Lower lobe of right lung (tissue), 2 donors: ENCODE data around the gene DRGX. TPM values are rescaled to one million over a fixed set of nuclear protein-coding genes. Genes with fewer than 3 reads are reported as not detected.

ENCODE experiments used
- ATAC-seq, 2 donors: fragments of 200-7000 bp; cut with Tn5 transposase; one replicate each; pipeline ENCODE4 v1.9.1; 2020 to 2022; ENCODE audit warnings: mild to moderate bottlenecking in 2 of 2, moderate library complexity in 2 of 2
- DNase-seq: peaks from one replicate; pipeline ENCODE4 v3.0.0-alpha.2; 2020
- H3K27ac ChIP-seq: fragments of 200-600 bp; one replicate; pipeline ENCODE4 v1.8.0; 2022
- H3K27me3 ChIP-seq: fragments of 200-600 bp; one replicate; pipeline ENCODE4 v1.8.0; 2022; ENCODE audit warnings: low read depth
- H3K36me3 ChIP-seq: fragments of 200-600 bp; one replicate; pipeline ENCODE4 v1.8.0; 2022; ENCODE audit warnings: mild to moderate bottlenecking
- H3K4me1 ChIP-seq: fragments of 200-600 bp; one replicate; pipeline ENCODE4 v1.8.0; 2022
- H3K4me3 ChIP-seq: fragments of 200-600 bp; one replicate; pipeline ENCODE4 v1.8.0; 2022; ENCODE audit warnings: mild to moderate bottlenecking
- H3K9me3 ChIP-seq: fragments of 200-600 bp; one replicate; pipeline ENCODE4 v1.8.0; 2022
- intact Hi-C: fragments of 100-400 bp; cut with DNase I; formaldehyde crosslinking; loops from one replicate; pipeline ENCODE4 v1.11.0; 2022
- total RNA-seq: library from RNA; stranded (reverse); fragmentation: NEBNext Ultra II Directional; extraction: Animal tissue kit (Norgen Biotek cat#: 25700); gene quantifications from one replicate; pipeline ENCODE4 v1.2.1, GENCODE V29; 2021
- TF ChIP-seq, protein P1 (sequence below): fragments of 200-600 bp; IDR thresholded peaks from one replicate; pipeline ENCODE4 v1.8.0; 2022; ENCODE audit warnings: antibody characterized with exemption, mild to moderate bottlenecking
- donor health status: DM: no; HTN: yes; CAD: no; lungs with severe emphysema.

Gene DRGX
- total RNA-seq, 1 donor from 2014 or later: not detected

DNA sequence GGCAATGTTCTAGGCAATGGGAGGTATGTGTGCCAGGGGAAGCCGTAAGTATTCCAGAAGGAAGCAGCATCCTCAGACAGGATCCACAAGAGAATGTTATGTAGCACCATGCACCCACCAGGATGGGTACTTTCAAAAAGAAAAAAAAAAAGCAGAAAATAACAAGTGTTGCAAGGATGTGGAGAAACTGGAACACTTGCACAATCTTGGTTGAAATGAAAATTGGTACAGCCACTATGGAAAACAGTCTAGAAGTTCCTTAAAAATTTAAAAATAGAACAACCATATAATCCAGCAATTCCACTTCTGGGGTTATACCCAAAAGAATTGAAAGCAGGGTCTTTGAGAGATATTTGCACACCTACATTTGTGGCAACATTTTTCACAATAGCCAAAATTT is 76.7 kb downstream of the DRGX start:
- no peaks in the 10 kb centered on the region for H3K36me3 ChIP-seq
- H3K4me3 ChIP-seq: no peak overlapping the region
- H3K27me3 ChIP-seq: no peaks in the 10 kb centered on the region
- DNase-seq (no peak), ATAC-seq (no peak)
- no peaks in the 10 kb centered on the region for H3K4me1 ChIP-seq
- intact Hi-C loops: no loop called here
- no peak overlapping the region for H3K27ac ChIP-seq
- TF ChIP-seq, protein P1, sequence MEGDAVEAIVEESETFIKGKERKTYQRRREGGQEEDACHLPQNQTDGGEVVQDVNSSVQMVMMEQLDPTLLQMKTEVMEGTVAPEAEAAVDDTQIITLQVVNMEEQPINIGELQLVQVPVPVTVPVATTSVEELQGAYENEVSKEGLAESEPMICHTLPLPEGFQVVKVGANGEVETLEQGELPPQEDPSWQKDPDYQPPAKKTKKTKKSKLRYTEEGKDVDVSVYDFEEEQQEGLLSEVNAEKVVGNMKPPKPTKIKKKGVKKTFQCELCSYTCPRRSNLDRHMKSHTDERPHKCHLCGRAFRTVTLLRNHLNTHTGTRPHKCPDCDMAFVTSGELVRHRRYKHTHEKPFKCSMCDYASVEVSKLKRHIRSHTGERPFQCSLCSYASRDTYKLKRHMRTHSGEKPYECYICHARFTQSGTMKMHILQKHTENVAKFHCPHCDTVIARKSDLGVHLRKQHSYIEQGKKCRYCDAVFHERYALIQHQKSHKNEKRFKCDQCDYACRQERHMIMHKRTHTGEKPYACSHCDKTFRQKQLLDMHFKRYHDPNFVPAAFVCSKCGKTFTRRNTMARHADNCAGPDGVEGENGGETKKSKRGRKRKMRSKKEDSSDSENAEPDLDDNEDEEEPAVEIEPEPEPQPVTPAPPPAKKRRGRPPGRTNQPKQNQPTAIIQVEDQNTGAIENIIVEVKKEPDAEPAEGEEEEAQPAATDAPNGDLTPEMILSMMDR: no peak
- H3K9me3 ChIP-seq: no peaks in the 10 kb centered on the region

- Histone ChIP-seq H3K27me3 (no peaks in the 10 kb centered on the region), H3K36me3 (no peaks in the 10 kb centered on the region), H3K4me1 (no peaks in the 10 kb centered on the region), H3K4me3 (no peak overlapping the region), H3K27ac (no peak overlapping the region), H3K9me3 (no peaks in the 10 kb centered on the region)
- ATAC-seq (no peak), DNase-seq (no peak)
- intact Hi-C loops: no loop called here
- TF ChIP-seq, protein P1: no peak
These were observed 77.1 kb downstream of the DRGX start for GRCh38 chr10:49318755-49319154.

- Histone ChIP-seq H3K4me1 (no peaks in the 10 kb centered on the region), H3K36me3 (no peaks in the 10 kb centered on the region), H3K9me3 (no peaks in the 10 kb centered on the region), H3K4me3 (no peak overlapping the region), H3K27me3 (no peaks in the 10 kb centered on the region), H3K27ac (no peak overlapping the region)
- TF ChIP-seq, protein P1: no peak
- DNase-seq (no peak), ATAC-seq (no peak)
- intact Hi-C loops: no loop called here
These were observed 77.9 kb downstream of the DRGX start for GRCh38 chr10:49318028-49318427.

- Histone ChIP-seq H3K9me3 (no peaks in the 10 kb centered on the region), H3K4me3 (no peak overlapping the region), H3K4me1 (no peaks in the 10 kb centered on the region), H3K27ac (no peak overlapping the region), H3K27me3 (no peaks in the 10 kb centered on the region), H3K36me3 (no peaks in the 10 kb centered on the region)
- DNase-seq: no peak
- TF ChIP-seq, protein P1: no peak
- intact Hi-C loops: no loop called here
- ATAC-seq: no peak
These were observed 81.1 kb downstream of the DRGX start for GRCh38 chr10:49314806-49315205.

Other genes starting within 250 kb of the DRGX start
- 48.5 TPM for gene TMEM273, start 207.7 kb downstream of the DRGX start, total RNA-seq
- gene C10orf71, start 96.9 kb downstream of the DRGX start, total RNA-seq: not detected
- 23.5 TPM for gene ERCC6, start 143.0 kb upstream of the DRGX start, total RNA-seq
- gene SLC18A3, start 214.2 kb upstream of the DRGX start, total RNA-seq: not detected
- gene CHAT, start 217.9 kb upstream of the DRGX start, total RNA-seq: not detected